ENCODE data around the gene SH3GL2.

The SH3GL2 gene

DNA sequence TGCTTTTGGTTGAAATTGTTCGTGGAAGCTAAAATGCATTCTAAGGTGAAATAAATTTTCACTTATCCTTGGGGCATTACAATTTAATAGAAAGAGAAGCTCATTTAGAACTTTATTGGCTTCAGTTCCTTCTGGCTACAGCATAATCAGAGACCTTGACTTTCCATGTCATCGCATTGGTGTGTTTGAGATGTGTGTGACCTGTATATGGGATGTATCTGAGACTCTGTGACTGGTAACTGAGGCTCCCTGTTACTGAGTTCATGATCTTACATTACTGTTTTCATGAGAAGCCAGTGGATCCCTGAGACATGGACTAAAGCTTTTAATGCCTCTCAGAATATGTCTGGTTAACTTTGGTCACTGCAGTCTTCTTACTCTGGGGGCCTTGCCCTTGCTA, 32.5 kb downstream of the SH3GL2 start:
- H3K27ac ChIP-seq, result no peak overlapping the region
- no peak for TF ChIP-seq CTCF (conservative IDR thresholded peaks at IDR 0.05)

- H3K27ac ChIP-seq, result no peak overlapping the region
- no peak for TF ChIP-seq CTCF (conservative IDR thresholded peaks at IDR 0.05)
Measured at GRCh38 chr9:17611917-17612316, 33.1 kb downstream of the SH3GL2 start.

- TF ChIP-seq CTCF (conservative IDR thresholded peaks at IDR 0.05), result no peak
- H3K27ac ChIP-seq, result no peak overlapping the region
Measured at GRCh38 chr9:17613758-17614157, 34.9 kb downstream of the SH3GL2 start.

DNA sequence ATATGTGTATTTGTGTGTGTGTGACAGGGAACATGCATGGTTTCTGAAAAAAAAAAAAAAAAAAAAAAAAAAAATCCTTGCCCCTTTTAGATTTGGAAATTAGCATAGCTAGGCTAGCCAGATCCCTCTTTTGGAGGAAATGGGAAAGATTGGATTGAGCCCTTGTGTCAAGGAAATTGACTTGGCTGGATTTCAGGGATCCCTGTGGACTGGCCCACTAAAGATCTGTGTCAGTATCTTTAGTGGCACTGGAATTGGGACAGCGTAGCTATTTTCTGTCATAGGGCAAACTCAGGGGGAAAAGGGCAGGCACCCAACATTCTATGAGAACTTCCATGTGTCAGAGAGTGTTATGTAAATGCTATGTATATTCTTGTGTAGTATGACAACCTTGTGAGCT, 35.4 kb downstream of the SH3GL2 start:
- no peak overlapping the region for H3K27ac ChIP-seq
- no peak for TF ChIP-seq CTCF (conservative IDR thresholded peaks at IDR 0.05)

DNA sequence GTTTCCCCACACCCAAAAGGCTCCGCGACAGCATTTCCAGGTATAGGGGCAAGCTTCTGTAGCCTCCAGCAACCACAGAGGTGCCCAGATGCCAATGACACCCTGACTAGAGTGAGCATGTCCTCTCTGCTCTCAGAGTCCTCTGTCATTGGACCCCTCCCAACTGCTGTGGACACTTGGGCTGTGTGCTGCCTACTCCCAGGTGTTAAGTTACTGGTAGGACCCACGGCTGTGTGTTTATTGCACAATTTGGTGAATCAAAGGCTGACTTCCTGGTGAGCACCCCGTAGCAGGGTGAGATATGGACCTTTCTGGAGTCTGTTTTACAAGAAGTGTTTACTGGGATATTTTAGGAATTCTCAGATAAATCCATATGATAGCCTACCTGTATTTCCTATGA, 36.0 kb downstream of the SH3GL2 start:
- TF ChIP-seq CTCF (conservative IDR thresholded peaks at IDR 0.05), result no peak
- H3K27ac ChIP-seq, result no peak overlapping the region

GRCh38 chr9:17622141-17622540, 43.3 kb downstream of the SH3GL2 start:
- H3K27ac ChIP-seq, result no peak overlapping the region
- no peak for TF ChIP-seq CTCF (conservative IDR thresholded peaks at IDR 0.05)

- H3K27ac ChIP-seq, result no peak overlapping the region
- TF ChIP-seq CTCF (conservative IDR thresholded peaks at IDR 0.05), result no peak
Measured at GRCh38 chr9:17622749-17623148, 43.9 kb downstream of the SH3GL2 start.

GRCh38 chr9:17623965-17624364, 45.1 kb downstream of the SH3GL2 start:
- TF ChIP-seq CTCF (conservative IDR thresholded peaks at IDR 0.05), result no peak
- no peak overlapping the region for H3K27ac ChIP-seq
